ENCODE data around the gene CNNM2.

DNA sequence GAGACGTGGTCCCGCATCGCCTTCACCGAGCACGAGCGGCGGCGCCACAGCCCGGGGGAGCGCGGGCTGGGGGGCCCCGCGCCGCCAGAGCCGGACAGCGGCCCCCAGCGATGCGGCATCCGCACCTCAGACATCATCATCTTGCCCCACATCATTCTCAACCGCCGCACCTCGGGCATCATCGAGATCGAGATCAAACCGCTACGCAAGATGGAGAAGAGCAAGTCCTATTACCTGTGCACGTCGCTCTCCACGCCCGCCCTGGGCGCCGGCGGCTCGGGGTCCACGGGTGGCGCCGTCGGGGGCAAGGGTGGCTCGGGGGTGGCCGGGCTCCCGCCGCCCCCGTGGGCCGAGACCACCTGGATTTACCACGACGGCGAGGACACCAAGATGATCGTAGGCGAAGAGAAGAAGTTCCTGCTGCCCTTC is 737 bp downstream of the CNNM2 start:
- TF ChIP-seq CTCF (conservative IDR thresholded peaks at IDR 0.05) (no peak; the same call in 1 of the 2 replicates), ZFX (IDR thresholded peaks at IDR 0.05) (no peak)
